ENCODE measurements around the gene AMDHD1.
"Not testable (repeated sequence)": the region's sequence is repeated elsewhere in the genome, so short reads cannot be mapped to it uniquely, and the experiment has no call there.

AMDHD1 gene

GRCh38 chr12:95966287-95966870, 23.2 kb downstream of the AMDHD1 start:
- no peak for DNase-seq

DNA sequence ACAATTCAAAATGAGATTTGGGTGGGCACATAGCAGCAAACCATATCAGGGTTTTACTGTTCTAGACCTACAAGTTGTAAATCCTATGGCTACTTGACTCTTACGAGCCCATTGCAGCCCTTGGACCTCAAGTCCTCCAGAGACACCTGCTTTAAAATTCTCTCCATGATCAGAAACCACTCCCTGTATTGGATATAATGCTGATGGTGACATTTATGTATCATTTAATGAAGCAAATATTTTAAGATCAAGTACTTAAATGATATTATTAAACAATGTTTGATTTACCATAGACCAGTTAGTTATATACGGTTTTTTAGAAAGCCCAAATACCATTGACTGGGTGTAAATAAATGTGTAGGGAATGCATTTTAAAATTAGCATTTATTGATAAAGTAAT, 24.2 kb downstream of the AMDHD1 start:
- DNase-seq = no peak

DNA sequence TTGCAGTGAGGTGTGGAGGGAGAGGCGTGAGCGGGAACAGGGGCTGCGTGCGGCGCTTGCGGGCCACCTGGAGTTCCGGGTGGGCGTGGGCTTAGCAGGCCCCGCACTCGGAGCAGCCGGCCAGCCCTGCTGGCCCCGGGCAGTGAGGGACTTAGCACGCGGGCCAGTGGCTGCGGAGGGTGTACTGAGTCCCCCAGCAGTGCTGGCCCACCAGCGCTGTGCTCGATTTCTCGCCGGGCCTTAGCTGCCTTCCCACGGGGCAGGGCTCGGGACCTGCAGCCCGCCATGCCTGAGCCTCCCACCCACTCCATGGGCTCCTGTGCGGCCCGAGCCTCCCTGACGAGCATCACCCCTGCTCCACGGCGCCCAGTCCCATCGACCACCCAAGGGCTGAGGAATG, 26.0 kb downstream of the AMDHD1 start:
- DNase-seq = not testable (repeated sequence)

- no peak for DNase-seq
These were observed 27.8 kb downstream of the AMDHD1 start for GRCh38 chr12:95970905-95971304.

GRCh38 chr12:95972832-95973456, 29.8 kb downstream of the AMDHD1 start:
- DNase-seq = no peak

DNA sequence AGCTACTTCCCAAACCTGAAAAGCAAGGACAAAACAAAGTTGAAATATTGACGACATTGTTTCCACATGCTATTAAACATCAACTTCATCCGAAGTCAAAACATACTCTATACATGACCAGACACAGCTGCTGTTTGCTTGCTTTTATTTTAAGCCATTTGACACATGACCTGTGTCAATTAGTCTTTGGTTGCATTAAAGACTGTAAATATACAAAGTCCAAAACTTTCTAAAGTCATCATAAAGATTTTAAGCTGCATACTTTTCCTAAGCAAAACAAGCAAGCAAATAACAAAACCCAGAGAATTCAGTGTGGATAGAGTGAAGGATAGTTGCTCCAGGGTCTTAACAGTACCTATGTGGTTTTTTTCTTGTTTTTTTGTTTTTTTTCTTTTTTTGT, 31.2 kb downstream of the AMDHD1 start:
- no peak for DNase-seq

- DNase-seq = no peak
These were observed 32.4 kb downstream of the AMDHD1 start for GRCh38 chr12:95975491-95975890.

GRCh38 chr12:95976416-95976832, 33.3 kb downstream of the AMDHD1 start:
- no peak for DNase-seq

GRCh38 chr12:95977764-95978305, 34.7 kb downstream of the AMDHD1 start:
- DNase-seq = no peak

DNA sequence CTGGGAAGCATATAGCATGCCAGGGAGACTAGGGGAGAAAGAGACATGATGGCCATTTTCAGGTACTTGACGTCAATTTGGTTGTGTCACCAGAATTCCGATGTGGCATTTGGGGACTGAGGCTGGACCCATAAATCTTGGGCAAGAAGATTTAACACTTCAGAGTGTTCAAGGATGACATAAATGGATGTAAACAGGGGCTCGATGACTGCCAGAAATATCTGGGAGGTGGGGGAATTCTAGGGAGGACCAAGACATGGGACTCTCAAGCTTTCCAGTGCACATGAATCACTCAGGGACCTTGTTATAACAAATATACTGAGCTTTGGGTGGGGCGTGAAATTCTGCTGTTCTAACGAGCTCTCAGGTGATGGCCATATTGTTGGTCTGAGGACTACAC, 35.2 kb downstream of the AMDHD1 start:
- DNase-seq = no peak

DNA sequence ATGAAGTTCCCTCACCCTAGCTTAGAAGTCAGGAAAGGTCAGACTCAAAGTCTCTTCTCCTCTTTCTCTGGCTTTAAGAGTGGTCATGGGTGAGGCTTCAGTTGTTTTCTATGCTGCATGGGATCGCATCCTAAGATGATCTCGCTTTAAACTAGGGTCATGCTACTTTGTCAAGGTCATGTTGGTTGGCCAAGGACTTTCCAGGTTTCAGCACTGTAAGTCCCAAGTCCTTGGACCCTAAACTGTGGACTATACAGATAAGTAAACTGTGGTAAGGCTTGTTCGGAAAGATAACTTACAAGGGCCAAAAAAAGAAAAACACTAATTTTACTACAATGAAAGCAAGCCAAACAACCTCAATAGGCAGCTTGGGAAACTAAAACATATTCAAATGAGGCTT, 35.6 kb downstream of the AMDHD1 start:
- DNase-seq = no peak

GRCh38 chr12:95980437-95980836, 37.3 kb downstream of the AMDHD1 start:
- DNase-seq = no peak

- DNase-seq = no peak
These were observed 39.5 kb downstream of the AMDHD1 start for GRCh38 chr12:95982602-95983001.

- DNase-seq = no peak
These were observed 41.6 kb downstream of the AMDHD1 start for GRCh38 chr12:95984682-95985081.

GRCh38 chr12:95986635-95987570, 43.8 kb downstream of the AMDHD1 start:
- DNase-seq = no peak

GRCh38 chr12:95988506-95989275, 45.6 kb downstream of the AMDHD1 start:
- DNase-seq = no peak

GRCh38 chr12:95989504-95990123, 46.5 kb downstream of the AMDHD1 start:
- no peak for DNase-seq

GRCh38 chr12:95990136-95990535, 47.0 kb downstream of the AMDHD1 start:
- no peak for DNase-seq

DNA sequence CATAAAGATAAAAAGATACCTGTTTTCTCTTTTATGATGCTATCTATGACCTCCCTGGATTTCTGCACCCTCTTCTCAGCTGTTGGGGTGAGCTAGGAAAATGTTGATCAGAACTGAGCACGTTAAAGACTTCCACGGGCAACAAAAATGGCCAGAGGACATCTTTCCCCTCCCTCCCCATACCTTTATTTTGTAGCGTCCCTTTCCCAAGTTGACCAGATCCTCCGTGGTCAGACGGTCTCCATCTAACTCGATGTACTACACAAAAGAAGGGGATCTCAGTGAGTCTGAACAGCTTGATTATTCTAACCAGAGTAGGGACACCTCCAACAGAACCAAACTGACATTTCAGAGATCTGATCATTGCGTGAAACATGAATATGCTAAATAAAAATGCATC, 50.8 kb downstream of the AMDHD1 start:
- no peak for DNase-seq

DNA sequence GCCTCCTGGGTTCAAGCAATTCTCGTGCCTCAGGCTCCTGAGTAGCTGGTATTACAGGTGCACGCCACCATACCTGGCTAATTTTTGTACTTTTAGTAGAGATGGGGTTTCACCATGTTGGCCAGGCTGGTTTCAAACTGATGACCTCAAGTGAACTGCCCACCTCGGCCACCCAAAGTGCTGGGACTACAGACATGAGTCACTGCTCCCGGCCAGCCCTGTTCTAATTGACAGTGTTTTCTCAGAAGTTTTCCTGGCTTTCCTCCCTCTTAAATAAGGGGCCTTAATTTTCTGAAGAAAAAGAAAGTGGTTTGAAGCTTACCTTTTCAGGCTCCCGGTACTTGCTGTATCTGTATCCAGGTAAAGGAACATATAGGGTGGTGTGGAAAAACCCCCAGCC, 51.3 kb downstream of the AMDHD1 start:
- no peak for DNase-seq

GRCh38 chr12:95995238-95996031, 52.3 kb downstream of the AMDHD1 start:
- DNase-seq = no peak
